GM12878 (cell line): ENCODE measurements around the gene LYZL2.

Source experiments
- CTCF ChIP-seq, 3 experiments: IDR thresholded peaks in 2 of 3; conservative IDR thresholded peaks in 1 of 3; 2 replicates each; pipeline ENCODE4 v1.5.1; 2011; ENCODE audit warnings: low read depth in 3 of 3, low read length in 3 of 3, mild to moderate bottlenecking in 3 of 3, control low read depth in 2 of 3, moderate library complexity in 2 of 3, inconsistent platforms in 1 of 3, mixed read lengths in 1 of 3; ENCODE audit not compliant: control insufficient read depth in 2 of 3, insufficient read depth in 1 of 3; ENCODE audit errors: extremely low read depth in 1 of 3
- YY1 ChIP-seq: IDR thresholded peaks from 2 replicates; pipeline ENCODE4 v1.6.1; 2011; ENCODE audit warnings: low read depth, mild to moderate bottlenecking, low read length
- ZNF384 ChIP-seq: IDR thresholded peaks from 2 replicates; pipeline ENCODE4 v1.6.1; 2012; ENCODE audit warnings: low read depth, mild to moderate bottlenecking, low read length, improper control_type of control experiment, borderline replicate concordance

DNA sequence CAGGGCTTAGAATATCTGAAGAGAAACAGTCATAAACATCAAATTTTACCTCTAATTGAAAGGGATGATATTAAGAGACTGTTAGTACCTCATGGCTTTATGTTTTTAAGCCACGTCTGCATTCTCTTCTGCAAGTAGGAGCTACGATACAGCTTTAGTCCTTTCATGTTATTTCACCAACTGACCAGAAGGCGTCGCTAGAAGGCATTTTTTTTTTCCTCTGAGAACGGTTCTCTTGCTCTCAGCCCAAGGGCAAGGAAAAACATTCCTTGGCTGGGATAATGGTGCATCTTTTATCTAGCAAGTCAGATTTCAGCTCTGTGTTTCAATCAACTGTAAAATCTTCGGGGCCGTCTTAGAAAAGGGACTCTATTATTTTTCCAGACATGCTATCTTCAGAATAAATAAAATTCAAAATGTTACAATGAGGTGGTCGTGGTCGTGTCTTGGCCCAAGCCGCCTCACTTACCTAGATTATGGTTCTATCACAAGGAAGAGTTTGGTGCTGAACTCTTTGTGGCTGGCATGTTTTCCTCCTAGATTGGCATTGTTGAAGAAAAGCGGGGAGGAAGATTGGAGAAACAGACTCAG is 41.6 kb upstream of the LYZL2 start:
- TF ChIP-seq YY1 (no peak), CTCF (IDR thresholded peaks at IDR 0.05 in 2 of 3, conservative IDR thresholded peaks at IDR 0.05 in 1 of 3; ENCODE audit: control insufficient read depth in 2 of 3, extremely low read depth in 1 of 3, insufficient read depth in 1 of 3, low read depth in 3 of 3, low read length in 3 of 3) (peak; percentile 69 to 79 (median 73)), ZNF384 (0 out of 2 replicates have a peak, but pooled peaks have one; percentile 24)
